GM12891 (cell line): ENCODE data around the gene SHPK.

Source experiments
- PAX5 ChIP-seq: IDR thresholded peaks from 2 replicates; pipeline ENCODE4 v1.6.1; 2011; ENCODE audit warnings: low read length, moderate library complexity, mild to moderate bottlenecking; ENCODE audit not compliant: insufficient read depth, severe bottlenecking
- POLR2A ChIP-seq: IDR thresholded peaks from 2 replicates; pipeline ENCODE4 v1.6.1; 2011; ENCODE audit warnings: low read depth, low read length, control low read depth
- POLR2AphosphoS5 ChIP-seq: IDR thresholded peaks from 2 replicates; pipeline ENCODE4 v1.6.1; 2011; ENCODE audit warnings: low read depth, low read length, control low read depth

DNA sequence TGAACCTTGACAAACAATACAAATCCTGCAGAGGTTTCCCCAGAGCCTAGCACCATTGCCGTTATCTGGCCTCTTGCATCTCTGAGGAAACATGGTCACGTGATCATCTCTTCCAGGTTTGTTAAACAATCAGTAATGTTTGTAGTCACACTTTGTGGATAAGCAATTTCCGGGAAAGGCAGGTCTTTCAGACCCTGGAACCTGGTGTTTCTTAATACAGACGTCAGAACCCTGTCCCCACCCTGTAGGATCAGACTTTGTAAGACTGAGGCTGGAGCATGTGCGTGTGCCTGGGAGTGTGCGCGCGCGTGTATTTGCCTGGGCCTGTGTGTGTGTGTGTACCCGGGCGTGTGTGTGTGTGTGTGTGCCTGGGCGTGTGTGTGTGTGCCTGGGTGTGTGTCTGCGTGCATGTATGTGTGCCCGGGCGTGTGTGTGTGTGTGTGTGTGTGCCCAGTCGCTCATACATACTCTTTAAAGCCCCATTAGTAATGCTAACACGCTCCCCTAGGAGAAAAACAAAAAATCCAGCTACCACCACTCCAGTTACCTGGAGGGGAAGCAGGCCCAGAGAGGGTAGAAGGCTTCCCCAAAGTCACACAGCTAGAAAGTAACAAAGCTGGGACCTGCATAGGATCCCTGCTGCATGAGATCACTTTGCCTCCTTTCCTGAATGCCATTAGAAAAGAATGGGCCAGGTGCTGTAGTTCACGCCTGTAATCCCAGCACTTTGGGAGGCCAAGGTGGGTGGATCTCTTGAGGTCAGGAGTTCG, 5.9 kb upstream of the SHPK start:
- TF ChIP-seq POLR2AphosphoS5: no peak
- no peak for TF ChIP-seq POLR2A
- no peak for TF ChIP-seq PAX5
